HG02759 (cell line): ENCODE results near the gene TRAPPC2B.
"Not testable (repeated sequence)": the region's sequence is repeated elsewhere in the genome, so short reads cannot be mapped to it uniquely, and the experiment has no call there.

Source experiments
- ATAC-seq: cut with Tn5 transposase; IDR thresholded peaks from one replicate; pipeline ENCODE4 v1.9.1; 2021; ENCODE audit warnings: mild to moderate bottlenecking, moderate library complexity; ENCODE audit not compliant: unreplicated experiment

Gene TRAPPC2B

GRCh38 chr19:57366776-57367175, 3.4 kb downstream of the TRAPPC2B start:
- ATAC-seq = no peak

- no peak for ATAC-seq
These were observed 10.8 kb downstream of the TRAPPC2B start for GRCh38 chr19:57374179-57374578.

GRCh38 chr19:57374647-57375046, 11.3 kb downstream of the TRAPPC2B start:
- not testable (repeated sequence) for ATAC-seq

- no peak for ATAC-seq
These were observed 12.8 kb downstream of the TRAPPC2B start for GRCh38 chr19:57376151-57376550.

- no peak for ATAC-seq
These were observed 14.3 kb downstream of the TRAPPC2B start for GRCh38 chr19:57377498-57378146.

GRCh38 chr19:57380923-57381322, 17.6 kb downstream of the TRAPPC2B start:
- no peak for ATAC-seq

- no peak for ATAC-seq
These were observed 19.6 kb downstream of the TRAPPC2B start for GRCh38 chr19:57382806-57383488.

GRCh38 chr19:57389194-57389729, 25.9 kb downstream of the TRAPPC2B start:
- no peak for ATAC-seq

- peak; percentile 97 for ATAC-seq
These were observed 26.6 kb downstream of the TRAPPC2B start, which contains the start of gene ZNF548 for GRCh38 chr19:57389730-57390598. TSS of gene ZNF548 (plus strand) at chr19:57389854. CDS start at chr19:57390100, 246 bp downstream.

- ATAC-seq = no peak
These were observed 32.4 kb downstream of the TRAPPC2B start for GRCh38 chr19:57395710-57396109.

- ATAC-seq = no peak
These were observed 35.5 kb downstream of the TRAPPC2B start for GRCh38 chr19:57398868-57399267.

GRCh38 chr19:57403737-57404563, 40.6 kb downstream of the TRAPPC2B start:
- no peak for ATAC-seq

- ATAC-seq = no peak
These were observed 43.3 kb downstream of the TRAPPC2B start for GRCh38 chr19:57406516-57407123.

- peak; percentile 99 for ATAC-seq
These were observed 47.7 kb downstream of the TRAPPC2B start, which contains the start of gene ZNF17 for GRCh38 chr19:57410877-57411671. TSS of gene ZNF17 (plus strand) at chr19:57411161. CDS start at chr19:57413616, 2,455 bp downstream.
